ENCODE data around the gene NUSAP1. TPM values are rescaled to one million over a fixed set of nuclear protein-coding genes. Genes with fewer than 3 reads are reported as not detected.
"Not testable (repeated sequence)": the region's sequence is repeated elsewhere in the genome, so short reads cannot be mapped to it uniquely, and the experiment has no call there.

The NUSAP1 gene
- total RNA-seq, 1 donor from 2014 or later: 20.7 TPM

DNA sequence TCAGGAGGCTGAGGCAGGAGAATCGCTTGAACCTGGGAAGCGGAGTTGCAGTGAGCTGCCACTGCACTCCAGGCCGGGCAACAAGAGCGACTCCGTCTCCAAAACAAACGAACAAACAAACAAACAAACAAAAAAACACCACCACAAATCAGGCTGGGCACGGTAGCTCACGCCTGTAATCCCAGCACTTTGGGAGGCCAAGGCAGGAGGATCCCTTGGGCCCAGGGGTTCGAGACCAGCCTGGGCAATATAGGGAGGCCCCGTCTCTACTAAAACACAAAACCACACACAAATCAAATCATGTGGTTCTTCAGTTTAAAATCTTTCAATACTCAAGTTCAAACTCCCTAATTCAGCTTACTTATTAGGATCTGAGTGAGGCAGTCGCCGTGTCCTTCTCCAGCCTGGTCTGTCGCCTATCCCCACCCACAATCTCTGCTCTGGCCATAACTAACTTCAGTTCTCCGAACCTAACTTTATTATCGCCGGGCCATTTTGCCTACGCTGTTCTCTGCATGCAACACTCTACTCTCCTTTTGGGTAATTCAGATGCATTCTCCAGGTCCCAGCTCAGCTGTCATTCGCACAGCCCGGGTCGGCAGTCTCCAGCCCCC, 83.6 kb downstream of the NUSAP1 start:
- DNase-seq: no peak

DNA sequence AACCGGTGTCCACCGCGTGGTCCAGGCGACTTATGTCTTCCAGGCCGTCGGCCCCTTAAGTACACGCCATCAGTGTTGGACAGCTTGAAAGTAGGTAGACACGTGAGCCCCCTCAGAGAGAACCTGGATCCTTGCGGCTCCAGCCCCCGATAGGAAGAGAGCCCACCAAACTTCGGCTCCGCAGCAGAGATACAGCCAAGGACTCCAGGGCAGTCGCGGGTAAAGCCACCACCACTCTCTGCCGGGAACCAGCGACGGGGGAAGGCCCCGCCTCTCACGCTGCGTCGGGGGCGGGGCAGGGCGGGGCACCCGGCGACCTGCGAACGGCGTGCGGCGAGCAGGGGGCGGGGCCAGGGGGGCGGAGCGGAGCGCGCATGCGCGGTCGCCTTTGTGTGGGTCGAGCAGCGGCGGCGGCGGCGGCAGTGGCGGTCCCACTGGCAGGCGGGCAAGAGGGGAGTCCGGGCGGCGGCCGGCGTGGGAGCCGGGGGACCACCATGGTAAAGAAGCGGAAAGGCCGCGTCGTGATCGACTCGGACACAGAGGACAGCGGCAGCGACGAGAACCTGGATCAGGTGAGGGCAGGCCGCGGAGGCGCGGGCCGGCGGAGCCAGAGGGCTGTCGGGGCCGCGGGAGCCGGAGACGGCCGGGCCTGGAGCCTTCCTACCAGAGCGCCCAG, 84.2 kb downstream of the NUSAP1 start, which contains the start of gene RTF1:
Gene RTF1 (plus strand): TSS at position 354 of the 676 bp plus-strand sequence. CDS start 21 bp downstream, at position 375.
- DNase-seq: peak; percentile 92

DNA sequence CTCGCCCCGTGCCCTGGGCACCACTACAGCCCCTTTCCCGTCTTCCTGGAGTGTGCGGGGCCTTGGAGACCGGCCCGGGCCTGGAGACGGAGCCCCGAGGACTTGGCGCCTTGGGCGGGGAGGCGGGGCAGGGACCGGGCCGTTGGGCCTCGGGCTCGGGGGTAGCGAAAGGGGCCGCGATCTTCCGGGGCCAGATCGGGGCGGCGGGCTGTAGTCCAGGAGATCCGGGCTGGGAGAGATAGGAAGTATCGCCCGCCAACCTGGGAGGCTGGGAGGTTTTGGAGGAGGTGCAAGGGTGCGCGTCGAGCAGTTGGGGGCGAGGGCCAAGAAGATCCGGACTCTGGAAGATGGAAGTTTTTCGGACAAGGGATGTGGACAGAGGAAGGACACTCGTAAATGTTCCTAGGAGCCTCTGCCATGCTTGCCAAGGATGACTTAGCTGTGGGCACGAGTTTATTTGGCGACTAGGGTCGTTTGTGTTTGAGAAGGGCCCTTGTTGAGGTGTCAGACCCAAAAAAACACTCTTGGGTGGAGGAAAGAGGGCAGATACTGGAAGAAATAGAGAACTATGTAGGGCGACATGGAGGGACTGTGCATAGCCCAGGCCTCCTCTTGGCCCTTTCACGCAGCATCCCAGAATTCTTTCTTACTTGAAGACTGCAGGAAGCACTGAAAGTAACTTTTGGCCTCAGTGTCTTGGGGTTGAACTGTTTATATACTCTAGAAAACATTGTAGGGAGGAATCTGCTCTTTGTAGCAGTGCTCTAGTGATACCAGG, 84.9 kb downstream of the NUSAP1 start:
- no peak for DNase-seq

DNA sequence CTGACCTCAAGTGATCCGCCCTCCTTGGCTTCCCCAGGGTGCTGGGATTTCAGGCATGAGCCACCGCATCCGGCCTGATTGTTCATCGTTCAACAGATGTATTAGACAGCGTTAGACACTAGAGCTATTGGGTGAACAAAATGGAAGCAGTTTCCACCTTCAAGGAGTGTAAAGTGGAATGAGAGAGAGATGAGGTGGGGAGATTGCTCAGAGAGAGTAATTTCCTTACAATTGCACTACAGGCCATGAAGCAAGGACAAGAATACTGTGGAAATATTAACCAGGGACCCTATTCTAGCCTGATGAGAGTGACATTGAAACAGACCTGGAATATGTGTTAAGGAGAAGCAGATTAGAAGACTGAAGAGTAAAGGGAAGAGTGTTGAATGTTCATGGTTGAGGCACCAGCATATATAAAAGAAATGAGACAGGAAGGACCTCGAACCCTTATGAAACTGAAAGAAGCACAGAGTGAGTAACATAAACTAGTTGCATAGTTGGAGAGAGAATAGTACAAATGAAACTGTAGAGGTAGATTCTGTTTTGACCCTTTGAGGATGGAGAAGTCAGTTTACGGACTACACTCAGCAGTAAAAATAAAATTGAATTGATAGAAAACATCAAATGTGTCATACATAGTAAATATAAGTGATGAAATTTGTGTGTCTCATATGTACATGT, 91.4 kb downstream of the NUSAP1 start:
- no peak for DNase-seq

DNA sequence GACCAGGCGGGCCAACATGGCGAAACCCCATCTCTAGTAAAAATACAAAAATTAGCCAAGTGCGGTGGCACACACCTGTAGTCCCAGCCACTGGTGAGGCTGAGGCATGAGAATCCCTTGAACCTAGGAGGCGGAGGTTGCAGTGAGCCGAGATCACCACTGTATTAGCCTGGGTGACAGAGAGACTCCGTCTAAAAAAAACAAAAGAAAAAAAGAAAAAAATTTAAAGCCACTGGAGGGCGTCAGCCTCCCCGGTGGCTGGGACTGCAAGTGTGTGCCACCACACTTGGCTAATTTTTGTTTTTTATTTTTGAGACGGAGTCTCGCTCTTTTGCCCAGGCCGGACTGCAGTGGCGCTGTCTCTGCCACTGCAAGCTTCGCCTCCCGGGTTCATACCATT, 92.1 kb downstream of the NUSAP1 start:
- DNase-seq: no peak

DNA sequence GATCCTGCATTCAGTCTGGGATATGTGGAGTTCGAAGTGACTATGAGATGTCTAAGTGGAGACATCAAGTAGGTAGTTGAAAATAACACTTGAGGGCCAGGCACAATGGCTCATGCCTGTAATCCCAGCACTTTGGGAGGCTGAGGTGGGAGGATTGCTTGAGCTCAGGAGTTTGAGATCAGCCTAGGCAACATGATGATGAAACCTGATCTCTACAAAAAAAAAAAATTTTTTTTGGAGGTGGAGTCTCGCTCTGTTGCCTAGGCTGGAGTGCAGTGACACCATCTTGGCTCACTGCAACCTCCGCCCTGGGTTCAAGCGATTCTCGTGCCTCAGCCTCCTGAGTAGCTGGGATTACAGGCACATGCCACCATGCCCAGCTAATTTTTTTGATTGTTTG, 93.2 kb downstream of the NUSAP1 start:
- DNase-seq: not testable (repeated sequence)

DNA sequence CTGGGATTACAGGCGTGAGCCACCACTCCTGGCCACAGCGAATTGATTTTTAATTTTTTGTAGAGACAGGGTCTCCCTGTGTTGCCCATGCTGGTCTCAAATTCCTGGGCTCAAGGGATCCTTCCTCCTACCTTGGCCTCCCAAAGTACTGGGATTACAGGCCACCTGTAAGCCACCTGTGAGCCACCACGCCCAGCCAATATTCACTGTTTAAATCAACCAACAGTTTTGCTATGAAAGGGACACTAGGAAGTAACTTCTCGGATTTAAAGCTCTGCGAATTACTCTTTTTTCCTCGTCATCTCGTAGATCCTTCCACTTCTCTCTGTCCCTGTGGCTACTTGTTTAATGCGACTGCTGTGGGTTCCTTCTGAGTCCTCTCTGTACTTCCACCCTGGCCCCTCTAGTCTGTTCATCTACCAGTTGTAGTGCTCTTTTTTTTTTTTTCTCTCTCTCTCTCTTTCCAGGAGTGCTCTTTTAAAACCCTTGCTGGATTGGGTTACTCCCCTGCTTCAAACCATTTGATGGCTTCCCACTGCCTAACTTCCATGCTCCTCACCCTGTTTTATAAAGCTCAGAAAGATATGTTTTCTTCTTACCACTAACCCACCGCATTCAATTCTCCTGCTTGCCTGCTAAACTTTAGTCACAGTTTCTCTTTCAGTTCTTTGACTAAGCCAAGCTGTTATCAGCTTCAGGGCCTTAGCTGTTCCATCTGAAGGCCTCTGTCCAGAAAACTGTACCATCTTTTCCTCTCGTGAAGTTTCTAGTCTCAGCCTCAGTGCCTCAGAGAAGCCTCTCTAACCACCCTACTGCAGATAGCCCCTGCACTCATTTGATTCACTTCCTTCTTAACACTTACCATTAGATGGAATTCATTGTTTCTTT, 96.6 kb downstream of the NUSAP1 start:
- DNase-seq: no peak

Other genes with a start within 250 kb of the NUSAP1 start
- 50.8 TPM for gene INO80, start 216.6 kb upstream of the NUSAP1 start, total RNA-seq
- gene EXD1, start 102.1 kb upstream of the NUSAP1 start, total RNA-seq: 0.78 TPM
- 54.6 TPM for gene CHP1, start 101.6 kb upstream of the NUSAP1 start, total RNA-seq
- gene OIP5, start 290 bp upstream of the NUSAP1 start, total RNA-seq: 3.1 TPM
- 24.2 TPM for gene NDUFAF1, start 69.6 kb downstream of the NUSAP1 start, total RNA-seq
- 59.0 TPM for gene RTF1, start 84.2 kb downstream of the NUSAP1 start, total RNA-seq
- 0.31 TPM for gene ITPKA, start 161.0 kb downstream of the NUSAP1 start, total RNA-seq
- not detected for gene LTK, start 180.9 kb downstream of the NUSAP1 start, total RNA-seq
- gene RPAP1, start 211.4 kb downstream of the NUSAP1 start, total RNA-seq: 10.1 TPM
- gene TYRO3, start 226.3 kb downstream of the NUSAP1 start, total RNA-seq: 20.3 TPM

Measured in occipital lobe (tissue), 2 donors.